Stimulated activated CD4-positive, alpha-beta T cell treated with anti-CD3 and anti-CD28 coated beads, Interleukin-2, amount 100 ng/mL, for 48 hours (primary cell): Measurements from ENCODE around the gene TPP1.
A peak's percentile ranks its signal among the peaks of the same experiment; 100 is the strongest.

Experiments used
- DNase-seq, 2 donors: peaks; one replicate each; pipeline ENCODE4 v3.0.0-alpha.2; 2020

Gene TPP1

DNA sequence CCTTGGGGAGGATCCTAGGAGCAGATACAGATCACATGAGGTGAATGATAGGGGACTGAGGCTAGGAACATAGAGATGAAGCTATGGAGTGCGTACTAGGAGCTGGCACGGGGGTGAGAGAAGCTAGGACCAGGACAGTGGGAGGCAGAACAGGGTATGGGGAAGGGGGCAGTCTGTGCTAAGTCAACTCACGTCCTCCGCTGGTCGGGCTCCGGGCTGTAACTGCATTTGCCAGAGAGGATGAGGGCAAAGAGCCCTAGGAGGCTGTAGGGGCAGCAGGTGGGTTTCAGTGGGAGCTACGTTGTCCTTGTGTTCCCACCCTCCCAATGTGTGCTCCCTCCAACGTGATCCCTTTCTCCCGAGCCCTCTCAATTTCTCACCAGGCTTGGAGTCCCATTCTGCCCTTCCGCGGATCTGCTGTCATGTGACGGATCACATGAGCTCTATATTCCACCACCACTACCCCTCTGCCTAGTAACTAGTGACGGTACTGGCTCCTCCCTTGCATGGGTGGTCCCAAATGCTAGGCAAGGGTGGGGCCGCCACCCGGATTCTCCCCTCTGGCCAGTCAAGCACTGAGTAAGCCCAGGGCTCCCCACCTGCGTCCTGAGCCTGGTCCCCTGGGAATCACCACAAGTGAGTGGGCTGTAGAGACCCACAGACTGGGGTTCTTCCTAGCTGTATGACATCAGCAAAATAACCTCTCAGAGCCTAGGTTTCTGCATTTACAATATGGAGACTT is at the start of gene TPP1:
TPP1 (minus strand) TSS at position 419 of the 742 bp plus-strand sequence; CDS start at position 397, 22 bp downstream.
- peak; percentile 76 to 84 for DNase-seq

DNA sequence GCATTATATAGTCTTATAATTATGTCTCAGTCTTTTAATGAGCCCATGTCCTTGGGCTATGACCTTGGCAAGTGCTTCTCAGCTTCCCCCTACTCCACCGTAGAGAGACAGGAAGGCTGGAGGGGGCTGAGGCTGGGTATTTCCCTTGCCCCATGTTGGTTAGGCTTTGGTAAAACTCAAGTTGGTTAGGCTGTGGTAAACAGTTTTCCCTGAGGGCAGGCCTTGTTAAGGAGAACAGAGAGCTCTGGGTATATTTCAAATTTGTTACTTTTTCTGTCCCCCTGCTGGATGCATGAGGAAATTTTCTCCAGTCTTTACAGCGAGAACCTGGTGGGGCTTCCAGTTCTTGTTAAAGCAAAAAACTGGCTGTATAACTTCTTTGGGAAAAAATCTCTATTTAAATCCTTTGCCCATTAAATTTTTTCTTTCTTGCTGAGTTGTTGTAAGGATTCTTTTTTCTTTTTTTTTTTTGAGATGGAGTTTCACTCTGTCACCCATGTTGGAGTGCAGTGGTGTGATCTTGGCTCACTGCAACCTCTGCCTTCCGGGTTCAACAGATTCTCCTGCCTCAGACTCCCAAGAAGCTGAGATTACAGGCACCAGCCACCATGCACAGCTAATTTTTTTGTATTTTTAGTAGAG is 48.6 kb upstream of the TPP1 start:
- no peak for DNase-seq

DNA sequence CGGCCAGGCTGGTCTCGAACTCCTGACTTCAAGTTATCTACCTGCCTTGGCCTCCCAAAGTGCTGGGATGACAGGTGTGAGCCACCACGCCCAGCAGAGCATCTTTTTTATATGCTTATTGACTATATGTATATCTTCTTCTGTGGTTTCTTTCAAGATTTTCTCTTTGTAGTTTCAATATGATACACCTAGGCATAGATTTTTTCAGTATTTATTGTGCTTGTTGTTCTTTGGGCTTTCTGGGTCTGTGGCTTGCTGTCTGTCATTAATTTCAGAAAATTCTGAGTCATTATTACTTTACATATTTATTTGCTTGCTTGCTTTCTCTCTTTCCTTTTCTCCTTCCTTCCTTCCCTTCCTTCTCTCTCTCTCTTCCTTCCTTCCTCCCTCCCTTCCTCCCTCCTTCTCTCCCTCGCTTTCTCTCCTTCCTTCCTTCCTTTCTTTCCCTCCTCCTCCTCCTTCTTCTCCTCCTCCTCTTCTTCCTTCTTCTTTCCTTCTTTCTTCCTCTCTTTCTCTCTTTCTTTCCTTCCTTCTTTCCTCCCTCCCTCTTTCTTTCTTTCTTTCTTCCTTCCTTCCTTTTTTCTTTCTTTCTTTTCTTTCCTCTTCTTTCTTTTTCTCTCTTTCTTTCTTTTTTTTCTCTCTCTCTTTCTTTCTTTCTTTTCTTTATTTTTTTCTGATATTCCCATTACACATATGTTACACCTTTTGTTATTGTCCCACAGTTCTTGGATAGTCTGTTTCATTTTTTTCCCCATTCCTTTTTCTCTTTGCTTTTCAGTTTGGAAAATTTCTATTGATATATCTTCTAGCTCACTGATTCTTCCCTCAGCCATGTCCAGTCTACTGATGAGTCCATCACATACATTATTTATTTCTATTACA is 47.3 kb upstream of the TPP1 start:
- DNase-seq = no peak

DNA sequence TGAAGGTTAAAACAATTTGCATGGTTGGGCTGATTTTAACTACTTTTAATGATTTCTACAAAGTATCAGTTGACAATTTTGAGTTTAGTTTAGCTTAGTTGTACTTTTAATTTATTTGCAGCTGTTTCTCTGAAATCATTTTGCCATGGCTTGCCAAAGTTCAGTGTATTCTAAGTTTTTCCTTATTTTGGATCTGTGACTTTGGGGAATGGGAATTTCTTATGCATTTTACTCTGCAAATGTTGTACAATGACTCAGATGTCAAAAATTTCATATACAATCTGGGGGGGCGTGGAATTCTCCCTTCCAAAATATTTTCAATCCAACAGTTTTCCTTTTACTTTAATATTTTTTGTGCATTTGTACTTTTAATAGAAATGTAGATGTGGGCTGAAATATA is 45.3 kb upstream of the TPP1 start:
- no peak for DNase-seq

DNA sequence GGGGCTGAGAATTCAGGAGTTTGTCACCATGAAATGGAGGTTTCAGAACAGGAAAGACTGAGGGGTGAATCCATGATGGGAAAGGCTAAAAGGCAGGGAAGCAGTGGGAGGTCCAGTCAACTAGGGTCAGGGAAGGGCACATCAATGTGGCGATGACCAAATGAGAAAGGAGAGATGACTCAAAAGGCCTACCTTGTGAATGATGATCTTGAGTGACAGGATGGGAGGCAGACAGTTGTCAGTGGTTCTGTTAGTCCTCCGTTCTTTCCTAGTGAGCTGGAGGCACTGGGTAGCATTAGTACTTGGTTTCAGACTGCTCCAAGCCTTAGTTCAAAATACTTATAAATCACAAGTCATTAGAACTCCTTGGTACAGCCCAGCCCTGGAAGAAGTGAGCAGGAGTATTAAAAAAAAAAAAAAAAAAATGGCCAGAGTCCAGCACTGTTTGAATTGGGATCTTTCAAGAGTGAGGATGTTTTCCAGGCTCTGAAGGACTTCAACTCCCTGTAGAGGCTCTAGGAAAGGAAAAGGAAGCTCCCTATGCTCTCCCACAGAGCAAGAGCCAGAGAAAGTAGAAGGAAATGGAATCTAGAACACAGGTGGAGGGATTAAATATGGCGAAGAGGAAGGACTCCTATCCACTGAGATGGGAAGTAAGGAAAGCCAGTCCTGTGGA is 44.7 kb upstream of the TPP1 start:
- no peak for DNase-seq

DNA sequence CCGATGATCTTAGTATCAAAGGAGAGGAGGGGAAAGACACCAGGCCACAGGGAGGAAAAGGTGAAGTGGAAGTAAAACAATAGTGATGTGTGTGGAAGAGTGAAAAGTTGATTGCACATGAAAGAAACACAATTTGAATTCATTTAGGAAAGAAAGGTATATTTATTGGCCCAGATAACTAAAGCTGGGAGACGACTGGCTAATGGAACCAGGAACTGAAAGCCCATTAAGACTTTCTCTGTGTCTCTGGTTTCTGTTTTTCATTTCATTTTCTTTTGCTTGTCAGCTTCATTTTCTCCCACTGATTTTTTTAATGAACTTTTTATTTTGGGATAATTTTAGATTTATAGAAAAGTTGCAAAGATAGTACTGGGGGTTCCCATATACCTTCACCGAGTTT is 41.5 kb upstream of the TPP1 start:
- DNase-seq = no peak

DNA sequence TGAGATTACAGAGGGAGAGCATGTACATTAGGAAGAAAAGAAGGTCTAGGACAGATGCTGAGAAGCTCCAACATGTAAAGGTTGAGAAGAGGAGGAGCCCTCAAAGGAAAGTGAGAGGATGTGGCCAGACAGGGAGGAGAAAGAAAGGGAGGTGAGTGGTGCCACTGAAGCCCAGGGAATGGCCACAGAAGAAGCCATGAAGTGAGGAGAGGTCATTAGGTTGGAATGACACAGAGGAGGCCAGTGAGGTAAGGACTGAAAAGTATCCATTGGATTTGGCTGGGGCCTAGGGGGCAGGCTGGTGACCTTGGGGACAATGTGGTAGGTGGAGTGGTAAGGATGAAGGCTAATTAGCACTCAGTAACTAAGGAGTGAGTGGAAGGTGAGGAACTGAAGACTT is 39.4 kb upstream of the TPP1 start:
- no peak for DNase-seq

DNA sequence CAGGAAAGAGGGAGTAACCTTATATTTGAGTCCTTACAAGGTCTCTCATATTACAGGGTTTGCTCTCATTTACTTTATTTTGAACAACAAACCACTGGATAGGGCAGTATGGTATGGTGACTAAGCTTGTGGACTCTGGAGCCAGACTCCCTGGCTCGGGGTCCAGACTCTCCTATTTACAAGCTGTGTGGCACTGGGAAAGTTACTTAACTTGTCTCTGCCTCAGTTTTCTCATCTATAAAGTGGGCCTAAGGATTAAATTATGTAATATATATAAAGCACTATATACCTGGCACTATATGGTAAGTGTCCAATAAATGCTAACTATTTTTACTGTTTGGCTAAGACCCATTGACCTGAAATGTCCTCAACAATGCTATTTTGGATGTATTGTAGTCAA is 38.1 kb upstream of the TPP1 start:
- no peak for DNase-seq

DNA sequence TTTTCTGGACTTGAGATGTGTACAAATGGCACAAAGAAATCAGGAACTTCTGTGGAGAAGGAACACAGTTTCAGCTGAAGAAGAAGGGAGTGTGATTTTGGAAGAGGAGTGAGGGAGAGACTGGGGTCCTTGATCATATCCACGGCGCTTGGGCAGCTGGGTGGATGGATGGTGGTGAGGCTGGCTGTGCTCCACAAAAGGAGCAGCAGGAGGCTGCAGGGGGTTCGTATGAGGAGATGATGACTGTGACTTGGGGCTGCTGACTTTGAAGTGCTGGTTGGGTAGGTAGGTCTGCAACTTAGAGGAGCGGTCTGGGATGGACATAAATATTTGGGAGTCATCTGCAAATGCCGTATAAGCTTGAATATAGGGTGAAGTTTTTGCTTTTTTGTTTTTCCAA is 37.7 kb upstream of the TPP1 start:
- DNase-seq = no peak

DNA sequence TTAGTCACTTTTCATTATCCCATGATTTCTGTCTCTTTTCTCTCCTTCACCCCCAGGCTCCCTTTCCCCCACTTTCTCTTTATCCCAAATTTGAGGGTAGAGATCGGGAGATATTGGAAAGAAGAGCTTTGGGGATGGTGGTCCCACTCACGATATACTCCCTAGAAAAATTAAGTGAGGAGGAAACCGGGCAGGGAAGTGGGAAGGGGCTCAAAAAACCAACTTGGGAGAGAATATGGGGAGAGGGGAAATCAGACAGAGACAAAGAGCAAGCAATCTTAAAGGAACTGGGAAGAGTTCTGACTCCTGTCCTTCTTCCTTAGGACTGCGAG is 37.3 kb upstream of the TPP1 start:
- no peak for DNase-seq

DNA sequence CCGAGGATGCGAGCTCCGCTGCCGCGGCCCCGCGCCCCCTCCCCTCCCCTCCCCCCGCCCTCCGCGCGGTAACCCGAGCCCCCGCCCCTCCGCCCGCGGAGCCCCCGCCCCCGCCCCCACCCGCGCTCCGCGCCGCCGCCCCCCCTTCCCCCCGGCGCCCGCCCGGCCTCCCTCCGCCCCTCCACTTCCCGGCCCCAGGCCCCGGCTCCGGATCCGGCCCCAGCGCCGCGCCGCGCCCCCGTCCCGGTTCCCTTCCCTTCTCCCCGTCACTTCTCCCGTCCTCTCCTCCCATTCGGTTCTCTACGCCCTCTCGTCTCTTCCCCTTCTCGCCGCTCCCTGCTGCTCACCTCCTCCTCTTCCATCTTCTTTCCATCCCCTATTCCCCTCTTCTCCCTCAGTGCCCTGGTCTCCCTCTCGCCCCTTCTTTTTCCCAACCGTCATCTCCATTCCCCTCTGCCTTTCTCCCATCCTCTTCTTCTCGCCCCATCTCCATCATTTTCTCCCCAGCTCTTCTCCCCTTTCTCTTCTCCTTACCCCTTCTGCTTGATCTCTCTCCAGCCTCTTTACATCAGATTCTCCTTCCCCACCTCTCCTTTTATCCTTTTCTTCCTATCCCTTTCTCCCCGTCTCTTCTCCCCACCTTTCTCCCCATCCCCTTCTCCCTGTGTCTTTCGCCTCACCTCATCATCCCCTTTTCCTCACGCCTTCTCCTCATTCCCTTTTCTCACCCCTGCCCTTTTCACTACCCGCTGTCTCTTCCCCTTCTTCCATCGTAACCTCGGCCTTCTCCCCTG is 36.8 kb upstream of the TPP1 start, which contains the start of gene DCHS1:
DCHS1 (minus strand) TSS at position 20 of the 794 bp plus-strand sequence. CDS start 14,196 bp downstream, outside the sequence.
- DNase-seq = no peak

DNA sequence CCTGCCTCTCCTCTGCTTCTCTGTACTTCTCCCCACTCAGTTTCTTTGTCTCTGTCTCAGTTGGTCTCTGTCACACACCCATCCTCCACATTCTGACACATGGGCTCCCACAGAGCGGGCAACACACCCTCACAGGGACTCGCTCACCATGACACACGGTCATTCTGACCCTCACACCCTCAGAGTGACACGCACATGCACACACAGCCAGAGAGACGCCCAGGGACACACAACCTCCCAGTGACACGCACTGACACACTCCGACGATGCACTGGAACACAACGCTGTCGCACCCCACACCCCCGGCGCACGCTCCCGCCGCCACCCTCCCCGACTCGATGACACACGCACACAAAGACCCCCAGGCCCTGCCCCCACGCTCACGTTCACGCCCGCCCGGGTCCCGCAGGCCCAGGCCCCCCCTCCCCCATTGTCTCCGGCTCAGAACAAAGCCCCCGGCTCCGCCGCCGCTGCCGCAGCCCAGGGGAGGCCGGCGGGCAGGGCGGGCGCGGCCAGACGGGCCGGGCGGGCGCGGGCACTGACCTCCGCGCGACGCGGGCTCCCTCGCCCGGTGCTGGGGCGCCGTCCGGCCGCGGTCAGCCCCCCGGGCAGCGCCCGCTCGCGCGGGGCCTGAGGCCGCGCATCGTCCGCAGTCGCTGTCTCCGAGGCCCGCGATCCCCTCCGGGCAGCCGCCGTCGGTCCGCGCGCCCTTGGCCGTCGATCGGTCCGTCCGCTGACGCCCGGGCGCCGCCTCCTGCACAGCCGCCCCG is 36.0 kb upstream of the TPP1 start:
- peak in 1 of 2 donors; percentile 24 for DNase-seq

DNA sequence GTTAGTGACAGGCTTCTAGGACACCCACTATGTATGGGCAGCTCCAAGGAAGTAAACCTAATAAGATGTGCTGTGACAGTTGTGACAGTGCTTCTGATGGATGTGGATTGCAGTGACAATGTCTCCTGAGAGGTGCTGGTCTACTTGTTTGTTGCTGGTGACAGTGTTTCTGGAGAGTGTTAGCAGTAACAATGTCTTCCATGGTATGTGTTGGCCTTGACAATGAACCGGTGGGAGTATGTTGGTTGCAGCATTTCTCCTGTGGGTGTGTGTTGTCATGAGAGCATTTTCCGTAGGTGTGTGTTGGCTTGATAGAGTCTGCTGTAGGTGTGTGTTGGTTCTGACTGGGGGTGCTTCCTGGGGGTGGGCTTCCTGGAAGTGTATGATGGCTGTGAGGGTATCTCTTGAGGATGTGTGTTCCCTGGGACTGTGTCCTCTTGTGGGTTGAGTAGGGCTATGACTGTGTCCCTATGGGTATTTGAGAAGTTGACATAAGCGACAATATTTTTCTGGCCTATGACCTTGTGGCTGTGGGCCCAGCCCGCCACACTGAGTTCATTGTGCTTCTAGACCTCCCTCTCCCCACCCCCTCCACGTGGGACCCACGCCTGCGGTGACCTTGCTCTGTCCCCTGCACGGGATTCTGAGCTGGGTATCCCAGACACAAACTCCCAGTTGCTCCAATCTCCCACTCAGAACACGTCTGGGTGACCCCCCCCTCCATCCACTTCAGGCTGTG is 35.2 kb upstream of the TPP1 start:
- DNase-seq = no peak

DNA sequence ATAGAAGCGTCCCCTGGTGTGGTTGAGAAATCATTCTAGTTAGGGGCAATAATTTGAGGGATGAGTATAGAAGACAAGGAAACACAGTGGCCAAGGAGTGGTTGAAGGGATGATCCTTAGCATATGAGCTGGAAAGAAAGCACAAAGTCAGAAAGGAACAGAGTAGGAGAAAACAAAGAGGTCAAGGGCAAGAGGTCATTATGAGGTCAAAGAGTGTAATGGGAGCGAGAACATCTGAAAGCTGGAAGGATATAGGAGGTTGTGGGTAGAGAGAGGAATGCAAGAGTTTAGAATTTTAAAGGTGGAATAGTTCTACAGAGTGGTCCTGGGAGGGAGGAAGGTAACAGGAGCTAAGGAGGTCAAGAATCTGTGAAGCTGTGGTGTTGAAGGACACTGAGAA is 34.4 kb upstream of the TPP1 start:
- DNase-seq = no peak

DNA sequence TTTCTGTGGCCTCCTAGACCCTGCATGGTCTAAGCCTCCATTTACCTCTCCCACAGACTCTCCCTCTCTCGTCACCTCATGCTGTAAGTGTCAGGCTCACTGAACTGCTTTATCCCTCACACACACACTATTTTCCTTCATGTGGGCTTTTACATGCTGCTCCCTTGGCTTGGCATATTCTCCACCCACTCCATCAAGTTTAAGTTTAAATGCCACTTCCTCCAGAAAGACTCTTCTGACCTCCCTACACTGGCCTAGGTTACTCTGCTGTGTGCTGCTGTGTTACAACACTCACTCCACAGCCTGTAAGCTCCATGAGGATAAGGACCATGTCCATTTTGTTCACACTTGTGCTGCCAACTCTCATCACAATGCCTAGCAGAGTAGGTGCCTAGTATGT is 33.9 kb upstream of the TPP1 start:
- no peak for DNase-seq

DNA sequence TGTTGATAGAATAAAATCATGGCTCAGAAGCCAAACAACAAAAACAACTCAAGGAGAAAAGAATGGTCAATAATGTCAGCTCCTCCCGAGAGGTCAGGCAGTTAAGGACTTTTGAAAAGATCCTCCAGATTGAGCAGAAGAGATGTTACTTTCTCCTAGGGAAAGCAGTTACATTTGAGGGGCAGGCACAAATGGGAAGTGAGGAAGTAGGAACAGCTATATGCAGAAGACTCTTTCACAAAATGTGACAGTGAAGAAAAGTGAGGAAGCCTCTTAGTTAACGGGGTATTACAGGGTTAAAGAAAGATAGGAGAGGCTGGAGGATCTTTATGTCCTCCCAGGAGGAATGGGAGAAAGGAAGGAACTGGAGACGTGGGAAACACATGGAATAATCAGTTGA is 33.0 kb upstream of the TPP1 start:
- DNase-seq = no peak

DNA sequence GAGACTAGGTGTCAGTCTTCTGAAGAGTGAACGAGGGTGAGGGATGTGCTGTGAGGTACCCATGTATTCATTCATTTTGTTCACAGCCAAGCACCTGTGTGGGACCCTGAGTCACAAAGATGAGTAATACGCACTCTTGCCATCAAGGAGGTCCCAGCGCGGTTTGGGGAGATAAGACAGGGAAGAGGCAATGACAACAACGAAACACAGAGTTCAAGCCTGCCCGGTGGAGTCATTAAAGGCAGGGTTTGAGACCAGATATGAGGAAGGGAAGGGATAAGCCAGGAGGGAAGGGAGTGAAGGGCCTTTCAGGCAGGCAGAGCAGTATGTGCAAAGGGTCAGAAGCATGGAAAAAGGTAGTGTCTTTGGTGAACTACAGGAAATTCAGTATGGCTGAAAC is 31.8 kb upstream of the TPP1 start:
- peak in 1 of 2 donors; percentile 24 for DNase-seq

DNA sequence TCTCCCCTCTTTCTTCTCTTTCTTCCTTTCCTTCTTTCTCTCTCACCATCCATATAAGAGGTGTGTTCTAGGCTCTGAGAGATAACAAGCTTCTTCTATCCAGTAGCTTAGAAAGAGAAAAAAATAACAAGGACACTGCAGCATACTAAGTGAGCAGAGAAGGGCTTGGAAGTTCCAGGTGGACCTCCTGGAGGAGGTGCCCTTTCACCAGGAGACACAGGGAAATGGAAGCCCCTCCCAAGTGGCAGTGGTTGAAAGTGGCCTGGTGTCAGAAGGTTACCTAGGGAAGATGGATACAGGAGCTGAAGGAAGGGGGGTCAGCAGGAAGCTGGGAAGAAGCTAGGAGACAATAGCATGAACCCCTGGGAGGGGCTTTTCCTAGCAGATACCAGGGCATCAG is 30.9 kb upstream of the TPP1 start:
- DNase-seq = no peak

DNA sequence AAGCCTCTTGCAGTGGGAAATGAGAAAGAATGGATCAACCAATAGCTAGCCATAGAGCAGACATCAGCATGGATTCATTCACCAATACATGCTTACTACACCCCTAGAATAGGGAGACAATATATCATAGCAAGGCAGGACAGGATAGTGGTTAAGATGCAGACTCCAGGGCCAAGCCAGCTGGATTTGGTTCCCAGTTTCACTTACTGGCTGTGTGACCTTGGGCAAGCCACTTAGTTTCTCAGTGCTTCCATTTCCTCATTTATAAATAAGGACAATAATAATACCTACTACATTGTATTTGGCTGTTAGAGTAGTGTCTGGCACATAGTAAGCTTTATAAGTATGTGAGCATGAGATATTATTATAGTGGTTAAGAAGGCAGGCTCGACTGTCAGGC is 29.3 kb upstream of the TPP1 start:
- DNase-seq = no peak

DNA sequence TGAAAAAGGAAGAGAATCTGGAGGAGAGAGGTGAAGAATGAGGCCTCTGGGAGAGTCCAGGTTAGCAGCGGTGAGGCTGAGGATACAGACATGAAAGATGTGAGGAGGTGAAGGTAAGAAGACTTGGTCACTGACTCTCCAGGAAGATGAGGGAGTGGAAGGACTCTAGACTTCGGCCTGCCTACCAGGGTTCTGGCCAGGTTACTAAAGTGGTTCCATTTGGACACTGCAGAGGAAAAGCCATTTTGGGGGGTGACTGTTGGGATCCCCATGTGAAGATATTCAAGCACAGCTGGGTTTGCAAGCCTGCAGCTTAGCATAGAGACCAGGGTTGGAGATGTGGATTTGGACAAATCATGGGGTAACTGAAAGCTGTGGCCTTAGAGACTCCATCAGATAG is 28.6 kb upstream of the TPP1 start:
- no peak for DNase-seq
